Stimulated activated CD8-positive, alpha-beta memory T cell treated with anti-CD3 and anti-CD28 coated beads, Interleukin-12 subunit alpha, Interleukin-12 subunit beta, amount 100 ng/mL, for 24 hours (primary cell): Measurements from ENCODE around the gene OR1M1.
A peak's percentile ranks its signal among the peaks of the same experiment; 100 is the strongest.

ENCODE experiments used
- DNase-seq: peaks from one replicate; pipeline ENCODE4 v3.0.0-alpha.2; 2020; ENCODE audit errors: extremely low read depth

The OR1M1 gene

GRCh38 chr19:9075064-9075949 is 11.6 kb upstream of the OR1M1 start:
- DNase-seq: no peak

- DNase-seq: no peak
Measured at GRCh38 chr19:9076901-9077300, 10.0 kb upstream of the OR1M1 start.

- DNase-seq: no peak
Measured at GRCh38 chr19:9078651-9079050, 8.2 kb upstream of the OR1M1 start.

GRCh38 chr19:9107375-9107774 is 20.5 kb downstream of the OR1M1 start, which contains the start of gene OR7G2:
TSS of gene OR7G2 (minus strand) at chr19:9107475. CDS start at chr19:9103243, 4,232 bp downstream.
- DNase-seq: no peak

GRCh38 chr19:9109959-9110358 is 23.1 kb downstream of the OR1M1 start:
- DNase-seq: no peak

GRCh38 chr19:9115307-9115813 is 28.5 kb downstream of the OR1M1 start, which contains the start of gene OR7G1:
TSS of gene OR7G1 (minus strand) at chr19:9115763. CDS start at chr19:9115763, 0 bp downstream.
- no peak for DNase-seq

GRCh38 chr19:9116547-9116946 is 29.7 kb downstream of the OR1M1 start:
- DNase-seq: no peak

- DNase-seq: no peak
Measured at GRCh38 chr19:9126900-9127405, 40.1 kb downstream of the OR1M1 start, which contains the start of gene OR7G3. TSS of gene OR7G3 (minus strand) at chr19:9126950. CDS start at chr19:9126950, 0 bp downstream.

- DNase-seq: no peak
Measured at GRCh38 chr19:9128171-9128570, 41.3 kb downstream of the OR1M1 start.

GRCh38 chr19:9130965-9131364 is 44.1 kb downstream of the OR1M1 start:
- no peak for DNase-seq

GRCh38 chr19:9132422-9132821 is 45.6 kb downstream of the OR1M1 start:
- no peak for DNase-seq

GRCh38 chr19:9139609-9140158 is 52.8 kb downstream of the OR1M1 start:
- no peak for DNase-seq

GRCh38 chr19:9140159-9140874 is 53.5 kb downstream of the OR1M1 start, which contains the start of gene ZNF317:
TSS of gene ZNF317 (plus strand) at chr19:9140397. CDS start at chr19:9156017, 15,620 bp downstream.
- DNase-seq: peak; percentile 80

- DNase-seq: no peak
Measured at GRCh38 chr19:9144920-9145319, 58.1 kb downstream of the OR1M1 start.
